WI38 (cell line): ENCODE data around the gene SFMBT2.
"Not testable (repeated sequence)": the region's sequence is repeated elsewhere in the genome, so short reads cannot be mapped to it uniquely, and the experiment has no call there.

Experiments
- H3K4me3 ChIP-seq: 2 replicates; pipeline ENCODE4 v1.5.1; 2011; ENCODE audit warnings: low read depth, mild to moderate bottlenecking, control low read depth, low read length
- TF ChIP-seq, protein P1 (sequence below): IDR thresholded peaks from 2 replicates; pipeline ENCODE4 v1.5.1; 2012; ENCODE audit warnings: low read depth, mild to moderate bottlenecking, control low read depth, low read length

Gene SFMBT2

DNA sequence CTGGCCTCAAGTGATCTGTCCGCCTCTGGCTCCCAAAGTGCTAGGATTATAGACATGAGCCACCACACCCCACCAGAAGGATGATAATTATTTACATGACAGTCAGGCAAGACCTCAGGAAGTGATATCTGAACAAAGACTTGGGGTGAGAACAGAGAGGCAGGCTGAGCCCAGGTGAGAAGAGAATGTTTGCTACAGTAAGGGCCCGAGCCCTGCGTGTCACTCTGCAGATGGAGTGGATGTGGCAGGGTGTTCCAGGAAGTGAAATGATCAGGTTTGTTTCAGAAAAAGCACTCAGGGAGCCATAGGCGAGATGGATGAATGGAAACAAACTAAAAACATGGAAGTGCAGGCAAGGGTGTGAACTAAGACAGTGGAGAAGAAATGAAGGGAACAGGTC is 22.2 kb downstream of the SFMBT2 start:
- TF ChIP-seq, protein P1, sequence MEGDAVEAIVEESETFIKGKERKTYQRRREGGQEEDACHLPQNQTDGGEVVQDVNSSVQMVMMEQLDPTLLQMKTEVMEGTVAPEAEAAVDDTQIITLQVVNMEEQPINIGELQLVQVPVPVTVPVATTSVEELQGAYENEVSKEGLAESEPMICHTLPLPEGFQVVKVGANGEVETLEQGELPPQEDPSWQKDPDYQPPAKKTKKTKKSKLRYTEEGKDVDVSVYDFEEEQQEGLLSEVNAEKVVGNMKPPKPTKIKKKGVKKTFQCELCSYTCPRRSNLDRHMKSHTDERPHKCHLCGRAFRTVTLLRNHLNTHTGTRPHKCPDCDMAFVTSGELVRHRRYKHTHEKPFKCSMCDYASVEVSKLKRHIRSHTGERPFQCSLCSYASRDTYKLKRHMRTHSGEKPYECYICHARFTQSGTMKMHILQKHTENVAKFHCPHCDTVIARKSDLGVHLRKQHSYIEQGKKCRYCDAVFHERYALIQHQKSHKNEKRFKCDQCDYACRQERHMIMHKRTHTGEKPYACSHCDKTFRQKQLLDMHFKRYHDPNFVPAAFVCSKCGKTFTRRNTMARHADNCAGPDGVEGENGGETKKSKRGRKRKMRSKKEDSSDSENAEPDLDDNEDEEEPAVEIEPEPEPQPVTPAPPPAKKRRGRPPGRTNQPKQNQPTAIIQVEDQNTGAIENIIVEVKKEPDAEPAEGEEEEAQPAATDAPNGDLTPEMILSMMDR = no peak
- H3K4me3 ChIP-seq = no peak overlapping the region

DNA sequence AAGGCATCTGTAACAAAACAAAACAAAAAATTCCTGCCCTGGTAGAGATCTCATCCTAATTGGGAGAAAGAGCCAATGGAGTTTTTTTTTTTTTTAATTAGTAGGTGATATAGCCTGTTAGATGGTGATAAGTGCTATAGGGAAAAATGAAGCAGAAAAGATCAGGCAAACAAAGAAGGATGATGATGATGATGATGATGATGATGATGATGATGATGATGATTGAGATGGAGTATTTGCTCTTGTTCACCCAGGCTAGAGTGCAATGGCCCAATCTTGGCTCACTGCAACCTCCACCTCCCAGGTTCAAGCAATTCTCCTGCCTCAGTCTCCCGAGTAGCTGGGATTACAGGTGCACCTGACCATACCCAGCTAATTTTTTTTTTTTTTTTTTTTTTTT is 22.7 kb downstream of the SFMBT2 start:
- not testable (repeated sequence) for H3K4me3 ChIP-seq

DNA sequence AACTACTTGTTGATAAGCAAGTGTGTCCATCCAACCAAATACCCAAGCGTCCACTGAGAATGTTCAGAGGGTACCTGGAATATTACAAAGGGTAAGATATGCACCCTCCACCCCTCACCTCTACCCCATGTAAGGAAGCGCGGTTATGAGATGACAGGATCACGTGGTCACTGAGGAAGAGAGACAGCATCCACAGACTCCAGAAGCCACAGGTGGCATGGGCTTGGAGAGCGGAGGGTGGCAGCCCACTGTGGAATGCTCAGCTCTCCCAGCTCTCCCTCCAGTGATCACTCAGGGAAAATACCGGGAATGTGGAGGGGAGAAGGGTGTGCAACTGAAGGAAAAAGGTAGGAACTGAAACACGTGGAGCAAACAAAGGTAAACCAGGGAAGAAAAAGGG is 25.7 kb downstream of the SFMBT2 start:
- TF ChIP-seq, protein P1 = no peak
- H3K4me3 ChIP-seq = no peak overlapping the region

DNA sequence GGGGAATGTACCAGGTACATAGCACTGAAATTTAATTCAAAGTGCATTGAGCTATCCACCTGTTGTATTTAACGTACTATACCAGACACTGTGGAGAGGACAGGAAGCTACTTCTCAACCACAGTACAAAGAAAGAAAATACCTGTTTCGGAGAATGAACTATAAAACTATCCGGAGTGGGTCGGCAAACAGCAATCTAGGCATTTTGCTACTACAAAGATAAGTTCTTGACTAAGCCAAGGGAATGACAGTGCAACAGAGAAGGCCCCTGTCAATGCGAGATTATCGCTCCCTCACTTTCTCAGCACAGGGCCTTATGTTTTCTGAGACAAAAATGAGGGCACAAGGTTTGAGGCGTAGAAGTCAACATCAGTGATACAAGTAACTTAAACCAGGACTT is 27.4 kb downstream of the SFMBT2 start:
- TF ChIP-seq, protein P1 = no peak
- no peak overlapping the region for H3K4me3 ChIP-seq

DNA sequence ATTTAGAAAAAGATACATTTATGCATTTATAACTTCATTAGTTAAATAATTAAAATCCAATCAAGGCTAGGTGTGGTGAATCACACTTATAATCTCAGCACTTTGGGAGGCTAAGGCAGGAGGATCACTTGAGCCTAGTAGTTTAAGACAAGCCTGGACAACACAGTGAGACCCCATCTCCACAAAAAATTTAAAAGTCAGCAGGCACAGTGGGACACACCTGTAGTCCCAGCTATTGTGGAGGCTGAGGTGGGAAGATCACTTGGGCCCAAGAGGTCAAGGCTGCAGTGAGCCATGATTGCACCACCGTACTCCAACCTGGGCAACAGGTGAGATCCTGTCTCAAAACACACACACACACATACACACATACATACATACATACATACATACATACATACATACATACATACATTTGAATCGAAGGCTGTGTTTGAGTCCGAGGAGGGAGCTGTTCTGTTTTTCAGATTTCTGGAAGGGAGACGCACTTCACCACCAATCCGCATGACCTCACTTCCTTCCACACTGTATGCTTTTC is 30.1 kb downstream of the SFMBT2 start:
- TF ChIP-seq, protein P1 = no peak
- no peak overlapping the region for H3K4me3 ChIP-seq

DNA sequence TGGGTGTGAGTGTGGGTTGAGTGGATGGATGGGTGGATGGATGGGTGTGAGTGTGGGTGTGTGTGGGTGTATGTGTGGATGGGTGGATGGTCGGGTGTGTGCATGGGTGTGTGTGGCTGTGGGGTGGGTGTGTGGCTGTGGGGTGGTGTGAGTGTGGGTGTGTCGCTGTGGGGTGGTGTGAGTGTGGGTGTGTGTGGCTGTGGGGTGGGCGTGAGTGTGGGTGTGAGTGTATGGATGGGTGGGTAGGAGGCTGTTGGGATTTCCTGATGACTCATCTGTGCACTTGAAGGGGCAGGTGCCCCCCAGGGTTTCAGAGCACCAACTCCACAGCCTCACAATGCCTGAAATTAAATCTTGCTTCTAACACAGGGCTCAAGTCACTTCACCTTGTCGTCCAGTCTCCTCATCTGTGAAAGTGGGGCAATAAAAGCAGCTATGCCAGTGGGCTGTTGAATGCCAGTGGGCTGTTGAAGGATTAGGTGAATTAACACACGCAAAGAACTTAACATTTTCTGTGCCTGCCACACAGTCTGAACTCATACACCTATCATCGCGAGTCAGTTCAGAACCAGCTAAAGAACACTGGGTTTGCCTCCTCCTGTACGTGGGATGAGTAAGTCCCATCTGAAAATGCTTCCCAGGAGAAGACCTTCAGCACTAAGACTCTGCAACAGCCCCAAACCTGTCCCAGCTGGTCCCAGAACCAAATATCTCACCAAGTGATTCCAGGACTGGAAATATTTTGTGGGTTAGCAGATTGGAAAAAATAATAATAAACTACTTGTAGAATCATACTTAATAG is 32.0 kb downstream of the SFMBT2 start:
- TF ChIP-seq, protein P1 = no peak
- H3K4me3 ChIP-seq = no peak overlapping the region

DNA sequence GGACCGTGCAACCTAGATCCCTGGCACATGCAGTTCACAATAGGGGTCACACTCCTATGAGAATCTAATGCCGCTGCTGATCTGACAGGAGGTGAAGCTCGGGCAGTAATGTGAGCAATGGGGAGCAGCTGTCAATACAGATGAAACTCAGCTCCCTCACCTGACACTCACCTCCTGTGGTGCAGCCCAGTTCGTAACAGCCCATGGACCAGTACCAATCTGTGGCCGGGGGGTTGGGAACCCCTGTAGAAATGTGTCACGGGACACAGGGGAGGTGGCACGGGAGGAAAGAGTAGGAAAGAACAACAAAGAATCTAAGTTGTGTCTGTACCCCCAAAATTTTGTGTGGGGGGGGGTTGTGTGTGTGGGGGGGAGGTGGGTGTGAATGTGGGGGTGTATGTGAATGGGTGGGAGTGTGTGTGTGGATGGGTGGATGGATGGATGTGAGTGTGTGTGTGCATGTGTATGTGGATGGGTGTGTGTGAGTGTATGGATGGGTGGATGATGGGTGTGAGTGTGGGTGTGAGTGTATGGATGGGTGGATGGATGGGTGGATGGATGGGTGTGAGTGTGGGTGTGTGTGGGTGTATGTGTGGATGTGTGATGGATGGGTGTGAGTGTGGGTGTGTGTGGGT is 33.1 kb downstream of the SFMBT2 start:
- TF ChIP-seq, protein P1 = no peak
- H3K4me3 ChIP-seq = no peak overlapping the region
